ENCODE results near the gene HOXA6. TPM values are rescaled to one million over a fixed set of nuclear protein-coding genes. Genes with fewer than 3 reads are reported as not detected.

Gene HOXA6
- total and polyA plus RNA-seq, 2 donors (not counting 1 experiment from before 2014, with no cell fraction given): 1.2 to 3.6 TPM

GRCh38 chr7:27101171-27101956 lies 46.2 kb downstream of the HOXA6 start:
- peak overlapping the region; percentile 97 for H3K4me2 ChIP-seq (ENCODE audit: extremely low read depth, insufficient read depth, low read length)
- peak; percentile 92 to 94 for DNase-seq (ENCODE audit: low read depth in 2 of 2)
- H3K27me3 ChIP-seq (ENCODE audit: control insufficient read depth, insufficient read depth, low read length): no peaks in the 10 kb centered on the region
- no peak overlapping the region for H2AFZ ChIP-seq (ENCODE audit: low read length)
- no peaks in the 10 kb centered on the region for H3K36me3 ChIP-seq (ENCODE audit: control insufficient read depth, insufficient read depth, low read length)
- H3K27ac ChIP-seq (ENCODE audit: insufficient read depth, low read length): peak overlapping the region; percentile 95
- peak overlapping the region; percentile 52 to 93 (median 81) for H3K4me3 ChIP-seq (replicated peaks in 1 of 4; ENCODE audit: control extremely low read depth in 1 of 4, insufficient read depth in 1 of 4, low read depth in 3 of 4, low read length in 4 of 4)
- H4K20me1 ChIP-seq (ENCODE audit: control insufficient read depth, extremely low read depth, insufficient read depth, low read length): no peaks in the 10 kb centered on the region
- TF ChIP-seq CTCF (conservative IDR thresholded peaks at IDR 0.05 in 1 of 2, IDR thresholded peaks at IDR 0.05 in 1 of 2; ENCODE audit: low read depth in 1 of 2, low read length in 2 of 2) (no peak), EZH2 (IDR thresholded peaks at IDR 0.05; ENCODE audit: low read length, missing control alignments) (no peak)
- H3K9me3 ChIP-seq (ENCODE audit: control insufficient read depth, insufficient read depth, low read depth, low read length): no peaks in the 10 kb centered on the region
- peaks cover 23% of the 10 kb centered on the region for H3K4me1 ChIP-seq (ENCODE audit: control insufficient read depth, extremely low read depth, insufficient read depth, low read length)
- H3K9ac ChIP-seq (ENCODE audit: insufficient read depth, low read length): peak overlapping the region; percentile 74
- H3K79me2 ChIP-seq (ENCODE audit: control insufficient read depth, insufficient read depth, low read length): peaks cover 87% of the 10 kb centered on the region

GRCh38 chr7:27100694-27101170 lies 46.8 kb downstream of the HOXA6 start:
- TF ChIP-seq CTCF (conservative IDR thresholded peaks at IDR 0.05 in 1 of 2, IDR thresholded peaks at IDR 0.05 in 1 of 2; ENCODE audit: low read depth in 1 of 2, low read length in 2 of 2) (no peak), EZH2 (IDR thresholded peaks at IDR 0.05; ENCODE audit: low read length, missing control alignments) (no peak)
- Histone ChIP-seq H3K4me1 (ENCODE audit: control insufficient read depth, extremely low read depth, insufficient read depth, low read length) (peaks cover 21% of the 10 kb centered on the region), H3K27me3 (ENCODE audit: control insufficient read depth, insufficient read depth, low read length) (no peaks in the 10 kb centered on the region), H3K4me3 (replicated peaks in 1 of 4; ENCODE audit: control extremely low read depth in 1 of 4, insufficient read depth in 1 of 4, low read depth in 3 of 4, low read length in 4 of 4) (peak overlapping the region; percentile 52 to 93 (median 81)), H3K27ac (ENCODE audit: insufficient read depth, low read length) (peak overlapping the region; percentile 95), H3K36me3 (ENCODE audit: control insufficient read depth, insufficient read depth, low read length) (no peaks in the 10 kb centered on the region), H3K4me2 (ENCODE audit: extremely low read depth, insufficient read depth, low read length) (peak overlapping the region; percentile 97), H4K20me1 (ENCODE audit: control insufficient read depth, extremely low read depth, insufficient read depth, low read length) (no peaks in the 10 kb centered on the region), H3K9ac (ENCODE audit: insufficient read depth, low read length) (peak overlapping the region; percentile 74), H2AFZ (ENCODE audit: low read length) (no peak overlapping the region), H3K9me3 (ENCODE audit: control insufficient read depth, insufficient read depth, low read depth, low read length) (no peaks in the 10 kb centered on the region), H3K79me2 (ENCODE audit: control insufficient read depth, insufficient read depth, low read length) (peaks cover 83% of the 10 kb centered on the region)
- peak; percentile 45 to 68 for DNase-seq (ENCODE audit: low read depth in 2 of 2)

GRCh38 chr7:27099453-27100370 lies 47.9 kb downstream of the HOXA6 start:
- no peaks in the 10 kb centered on the region for H4K20me1 ChIP-seq (ENCODE audit: control insufficient read depth, extremely low read depth, insufficient read depth, low read length)
- TF ChIP-seq EZH2 (IDR thresholded peaks at IDR 0.05; ENCODE audit: low read length, missing control alignments) (no peak), CTCF (conservative IDR thresholded peaks at IDR 0.05 in 1 of 2, IDR thresholded peaks at IDR 0.05 in 1 of 2; ENCODE audit: low read depth in 1 of 2, low read length in 2 of 2) (no peak)
- peak; percentile 36 to 50 for DNase-seq (ENCODE audit: low read depth in 2 of 2)
- H3K9me3 ChIP-seq (ENCODE audit: control insufficient read depth, insufficient read depth, low read depth, low read length): no peaks in the 10 kb centered on the region
- peak overlapping the region; percentile 77 for H3K9ac ChIP-seq (ENCODE audit: insufficient read depth, low read length)
- H3K36me3 ChIP-seq (ENCODE audit: control insufficient read depth, insufficient read depth, low read length): no peaks in the 10 kb centered on the region
- H3K4me2 ChIP-seq (ENCODE audit: extremely low read depth, insufficient read depth, low read length): peak overlapping the region; percentile 97
- peaks cover 76% of the 10 kb centered on the region for H3K79me2 ChIP-seq (ENCODE audit: control insufficient read depth, insufficient read depth, low read length)
- H3K27ac ChIP-seq (ENCODE audit: insufficient read depth, low read length): peak overlapping the region; percentile 95
- no peak overlapping the region for H2AFZ ChIP-seq (ENCODE audit: low read length)
- H3K27me3 ChIP-seq (ENCODE audit: control insufficient read depth, insufficient read depth, low read length): no peaks in the 10 kb centered on the region
- peaks cover 13% of the 10 kb centered on the region for H3K4me1 ChIP-seq (ENCODE audit: control insufficient read depth, extremely low read depth, insufficient read depth, low read length)
- H3K4me3 ChIP-seq (replicated peaks in 1 of 4; ENCODE audit: control extremely low read depth in 1 of 4, insufficient read depth in 1 of 4, low read depth in 3 of 4, low read length in 4 of 4): peak overlapping the region; percentile 70 to 93 (median 84)
